GM23248 (cell line): ENCODE measurements around the gene PLXNB1.

Source experiments
- EZH2 ChIP-seq: fragments of 200-600 bp; sonication (generic); IDR thresholded peaks from 2 replicates; pipeline ENCODE4 v1.6.1; 2018; ENCODE audit warnings: antibody characterized with exemption, mild to moderate bottlenecking; ENCODE audit not compliant: insufficient read depth, poor library complexity, severe bottlenecking
- EZH2phosphoT487 ChIP-seq: fragments of 200-600 bp; sonication (generic); IDR thresholded peaks from 2 replicates; pipeline ENCODE4 v1.6.1; 2018; ENCODE audit warnings: antibody characterized with exemption, moderate library complexity, mild to moderate bottlenecking, low read depth; ENCODE audit not compliant: insufficient read depth

- TF ChIP-seq EZH2 (no peak), EZH2phosphoT487 (no peak)
Measured at GRCh38 chr3:48459331-48459730, 29.4 kb upstream of the PLXNB1 start.
